ENCODE measurements around the gene CYSRT1. TPM values are rescaled to one million over a fixed set of nuclear protein-coding genes. Genes with fewer than 3 reads are reported as not detected.

Gene CYSRT1
- total and polyA plus RNA-seq, 2 donors (not counting 3 experiments of a cell fraction or from before 2014, with no cell fraction given), result 0.44 to 1.1 TPM

DNA sequence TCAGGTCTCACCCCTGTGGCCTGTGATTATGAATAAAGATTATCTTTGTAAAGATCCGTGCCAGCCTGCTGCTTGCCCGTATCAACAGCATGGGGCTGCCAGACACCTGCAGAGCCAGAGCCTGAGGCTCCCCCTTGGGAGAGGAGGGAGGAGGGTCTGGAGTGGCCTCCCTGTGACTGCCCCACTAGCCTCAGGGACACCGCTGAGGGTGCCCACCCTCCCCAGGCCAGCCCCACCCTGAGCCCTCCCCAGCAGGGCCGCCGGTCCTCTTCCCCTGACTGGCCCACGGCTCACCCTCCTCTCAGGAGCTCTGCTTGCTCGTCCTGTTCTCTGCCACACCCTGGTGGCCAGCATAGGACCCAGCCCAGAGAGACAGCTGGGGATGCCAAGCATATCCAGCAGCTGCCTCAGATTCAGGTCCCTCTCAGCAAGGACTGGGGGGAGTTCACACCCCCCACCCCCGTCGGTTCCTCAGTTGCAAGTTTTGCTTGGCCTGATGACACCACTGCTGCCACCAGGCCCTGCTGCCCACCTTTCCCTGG lies 34.6 kb upstream of the CYSRT1 start:
- no peak overlapping the region for H3K9ac ChIP-seq (replicated peaks; ENCODE audit: extremely low read depth, insufficient read depth, low read length)
- CTCF ChIA-PET, result interaction anchor here (1.8 to 3.1 kb wide), 2 partner anchors 8 to 37 kb away, joined by 7 to 30 read pairs; partner anchors contain the start of gene RNF224
- peaks cover 0 to 22% of the 10 kb centered on the region in 2 experiments for H3K36me3 ChIP-seq (ENCODE audit: control insufficient read depth in 2 of 2, extremely low read depth in 1 of 2, insufficient read depth in 2 of 2, low read length in 2 of 2)

More for the DNA sequence above, 34.6 kb upstream of the CYSRT1 start:
- POLR2A ChIA-PET, result interaction anchor here (1.8 kb wide), 1 partner anchor 10 kb away, joined by 6 read pairs; the partner anchor contains the start of gene TPRN
- FAIRE-seq (no peak), DNase-seq (ENCODE audit: low read depth, low spot score) (no peak)
- no peaks in the 10 kb centered on the region for H3K9me1 ChIP-seq (replicated peaks; ENCODE audit: control insufficient read depth, extremely low read depth, insufficient read depth, low read length)
- peaks cover 17% of the 10 kb centered on the region for H3K4me1 ChIP-seq (ENCODE audit: control insufficient read depth, extremely low read depth, insufficient read depth, low read length)
- TF ChIP-seq FOS (IDR thresholded peaks at IDR 0.05; ENCODE audit: borderline replicate concordance, insufficient read depth, low read length) (no peak), POLR2A (IDR thresholded peaks at IDR 0.05; ENCODE audit: low read depth, low read length) (no peak), EZH2 (IDR thresholded peaks at IDR 0.05; ENCODE audit: borderline replicate concordance, low read depth, low read length, severe bottlenecking) (no peak), MYC (IDR thresholded peaks at IDR 0.05; ENCODE audit: low read depth, low read length) (no peak), JUN (IDR thresholded peaks at IDR 0.05; ENCODE audit: borderline replicate concordance, insufficient read depth, insufficient read length, low read depth) (no peak), GATA2 (IDR thresholded peaks at IDR 0.05; ENCODE audit: insufficient read depth, insufficient read length, low read depth, low read length) (no peak), POLR2AphosphoS5 (IDR thresholded peaks at IDR 0.05; ENCODE audit: insufficient read depth, low read depth, low read length) (no peak)
- TF ChIP-seq, protein P1, sequence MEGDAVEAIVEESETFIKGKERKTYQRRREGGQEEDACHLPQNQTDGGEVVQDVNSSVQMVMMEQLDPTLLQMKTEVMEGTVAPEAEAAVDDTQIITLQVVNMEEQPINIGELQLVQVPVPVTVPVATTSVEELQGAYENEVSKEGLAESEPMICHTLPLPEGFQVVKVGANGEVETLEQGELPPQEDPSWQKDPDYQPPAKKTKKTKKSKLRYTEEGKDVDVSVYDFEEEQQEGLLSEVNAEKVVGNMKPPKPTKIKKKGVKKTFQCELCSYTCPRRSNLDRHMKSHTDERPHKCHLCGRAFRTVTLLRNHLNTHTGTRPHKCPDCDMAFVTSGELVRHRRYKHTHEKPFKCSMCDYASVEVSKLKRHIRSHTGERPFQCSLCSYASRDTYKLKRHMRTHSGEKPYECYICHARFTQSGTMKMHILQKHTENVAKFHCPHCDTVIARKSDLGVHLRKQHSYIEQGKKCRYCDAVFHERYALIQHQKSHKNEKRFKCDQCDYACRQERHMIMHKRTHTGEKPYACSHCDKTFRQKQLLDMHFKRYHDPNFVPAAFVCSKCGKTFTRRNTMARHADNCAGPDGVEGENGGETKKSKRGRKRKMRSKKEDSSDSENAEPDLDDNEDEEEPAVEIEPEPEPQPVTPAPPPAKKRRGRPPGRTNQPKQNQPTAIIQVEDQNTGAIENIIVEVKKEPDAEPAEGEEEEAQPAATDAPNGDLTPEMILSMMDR (IDR thresholded peaks at IDR 0.05; ENCODE audit: extremely low read depth in 1 of 2, insufficient read depth in 1 of 2, low read depth in 1 of 2, low read length in 2 of 2), result no peak
- TF ChIP-seq, protein P2, sequence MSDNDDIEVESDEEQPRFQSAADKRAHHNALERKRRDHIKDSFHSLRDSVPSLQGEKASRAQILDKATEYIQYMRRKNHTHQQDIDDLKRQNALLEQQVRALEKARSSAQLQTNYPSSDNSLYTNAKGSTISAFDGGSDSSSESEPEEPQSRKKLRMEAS (IDR thresholded peaks at IDR 0.05; ENCODE audit: insufficient read depth, insufficient read length), result no peak
- peaks cover 33% of the 10 kb centered on the region for H3K79me2 ChIP-seq (ENCODE audit: control insufficient read depth, insufficient read depth, low read length)
- BruUV-seq (replicated peaks), result no TSS peak
- no peaks in the 10 kb centered on the region for H3K9me3 ChIP-seq (replicated peaks; ENCODE audit: control insufficient read depth, insufficient read depth, low read length)
- H3K4me3 ChIP-seq (replicated peaks in 1 of 3; ENCODE audit: insufficient read depth in 1 of 3, low read depth in 1 of 3, low read length in 3 of 3), result no peak overlapping the region
- no peaks in the 10 kb centered on the region for H3K27me3 ChIP-seq (ENCODE audit: control insufficient read depth in 2 of 2, insufficient read depth in 2 of 2, low read length in 2 of 2)
- H3K27ac ChIP-seq (ENCODE audit: insufficient read depth, low read depth, low read length), result no peak overlapping the region
- no peaks in the 10 kb centered on the region for H4K20me1 ChIP-seq (replicated peaks; ENCODE audit: control insufficient read depth, extremely low read depth, insufficient read depth, low read length)
- dilution Hi-C loops (cut with MboI; ENCODE audit: extremely low pct_ligation_motif_present, low sequenced_read_pairs), result no loop called here
- no peak overlapping the region for H2AFZ ChIP-seq (ENCODE audit: low read depth, low read length)
- H3K4me2 ChIP-seq (ENCODE audit: insufficient read depth, low read length), result no peak overlapping the region
- intact Hi-C loops (cut with micrococcal nuclease), result no loop called here
